DND-41 (cell line): ENCODE data around the gene JCHAIN.
"Not testable (repeated sequence)": the region's sequence is repeated elsewhere in the genome, so short reads cannot be mapped to it uniquely, and the experiment has no call there.

Source experiments
- ATAC-seq: fragments of 200-7000 bp; cut with Tn5 transposase; 3 replicates; pipeline ENCODE4 v1.9.1; 2021; ENCODE audit warnings: low read depth; ENCODE audit not compliant: insufficient read depth
- DNase-seq: peaks from one replicate; pipeline ENCODE4 v3.0.0-alpha.2; 2020
- H2AFZ ChIP-seq: 2 replicates; pipeline ENCODE4 v1.6.0; 2012; ENCODE audit warnings: low read depth, low read length
- H3K27ac ChIP-seq: 2 replicates; pipeline ENCODE4 v1.5.1; 2012; ENCODE audit warnings: low read length, inconsistent platforms
- H3K27me3 ChIP-seq: fragments of 200-600 bp; sonication (generic); 2 replicates; pipeline ENCODE4 v1.6.0; 2012; ENCODE audit warnings: low read length, mild to moderate bottlenecking, inconsistent platforms; ENCODE audit not compliant: insufficient read depth, poor library complexity
- H3K36me3 ChIP-seq: 2 replicates; pipeline ENCODE4 v1.5.1; 2012; ENCODE audit warnings: low read length, inconsistent platforms; ENCODE audit not compliant: insufficient read depth
- H3K4me1 ChIP-seq: 2 replicates; pipeline ENCODE4 v1.5.1; 2012; ENCODE audit warnings: mild to moderate bottlenecking, low read length; ENCODE audit not compliant: insufficient read depth
- H3K4me2 ChIP-seq: 2 replicates; pipeline ENCODE4 v1.6.0; 2012; ENCODE audit warnings: mild to moderate bottlenecking, moderate library complexity, low read length, inconsistent platforms; ENCODE audit not compliant: insufficient read depth
- H3K4me3 ChIP-seq, 2 experiments: fragments of 200-600 bp in 1 of 2; shearing (Covaris generic) in 1 of 2; 2 replicates each; pipeline ENCODE4 v1.5.1; 2012 to 2016; ENCODE audit warnings: inconsistent platforms in 2 of 2, low read length in 2 of 2, mild to moderate bottlenecking in 2 of 2, low read depth in 1 of 2, moderate library complexity in 1 of 2
- H3K79me2 ChIP-seq: 2 replicates; pipeline ENCODE4 v1.6.0; 2012; ENCODE audit warnings: low read length, inconsistent platforms; ENCODE audit not compliant: insufficient read depth
- H3K9ac ChIP-seq: 2 replicates; pipeline ENCODE4 v1.6.0; 2012; ENCODE audit warnings: low read depth, mild to moderate bottlenecking, inconsistent platforms, low read length, moderate library complexity
- H3K9me3 ChIP-seq: 2 replicates; pipeline ENCODE4 v1.5.1; 2012; ENCODE audit warnings: low read length, moderate library complexity, mild to moderate bottlenecking, inconsistent platforms; ENCODE audit not compliant: insufficient read depth, severe bottlenecking
- H4K20me1 ChIP-seq: 2 replicates; pipeline ENCODE4 v1.6.0; 2012; ENCODE audit warnings: low read length; ENCODE audit not compliant: insufficient read depth
- EZH2 ChIP-seq: IDR thresholded peaks from 3 replicates; pipeline ENCODE4 v1.6.1; 2012; ENCODE audit warnings: borderline replicate concordance, low read depth, mild to moderate bottlenecking, moderate library complexity, low read length, inconsistent platforms; ENCODE audit not compliant: severe bottlenecking
- TF ChIP-seq, protein P1 (sequence below): IDR thresholded peaks from 2 replicates; pipeline ENCODE4 v1.5.1; 2012; ENCODE audit warnings: borderline replicate concordance, low read length, moderate library complexity, mild to moderate bottlenecking; ENCODE audit not compliant: poor library complexity, severe bottlenecking; ENCODE audit errors: extremely low read depth

The JCHAIN gene

DNA sequence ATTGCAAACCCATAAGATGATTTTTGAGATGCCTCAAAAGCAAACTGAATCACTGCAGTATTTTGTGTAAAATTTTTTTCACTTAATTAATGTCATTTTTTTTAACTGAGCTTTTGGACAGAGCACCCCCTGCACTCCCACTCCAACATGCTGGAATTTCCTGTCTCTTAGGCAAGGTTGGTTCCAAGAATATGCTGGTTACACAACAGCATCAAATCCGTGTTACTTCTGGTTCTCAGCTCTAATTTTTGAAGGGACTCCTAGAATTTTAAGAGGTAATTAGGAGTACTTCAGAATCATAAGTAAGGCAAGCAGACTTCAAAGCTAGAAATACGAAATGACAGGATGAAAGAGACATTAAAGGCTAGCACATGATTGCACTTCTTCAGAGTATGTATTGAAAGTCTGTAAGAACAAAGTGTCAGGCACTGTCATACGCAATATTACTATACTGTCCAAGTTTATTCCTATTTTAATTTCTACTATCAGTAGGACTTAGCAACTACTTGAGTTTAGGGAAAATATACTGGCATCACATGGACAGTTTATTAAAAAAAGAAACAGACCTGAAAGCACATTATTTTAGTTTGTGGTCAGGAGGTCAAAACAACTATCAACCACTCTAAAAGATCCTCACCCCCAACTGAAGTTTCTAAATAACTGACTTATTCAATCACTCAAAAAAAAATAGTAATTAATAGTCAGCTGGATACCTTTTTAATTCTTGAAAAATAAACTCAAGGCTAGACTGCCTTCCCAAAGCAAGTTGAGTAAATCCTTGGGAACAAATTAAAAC lies 1.6 kb upstream of the JCHAIN start:
- H3K27ac ChIP-seq = peak overlapping the region; percentile 79
- no peak for DNase-seq
- peaks cover 49% of the 10 kb centered on the region for H3K4me1 ChIP-seq
- peak overlapping the region; percentile 41 for H3K4me2 ChIP-seq
- no peaks in the 10 kb centered on the region for H3K9me3 ChIP-seq
- H3K36me3 ChIP-seq = no peaks in the 10 kb centered on the region
- ATAC-seq = peak; percentile 90
- no peaks in the 10 kb centered on the region for H3K27me3 ChIP-seq
- H4K20me1 ChIP-seq = no peaks in the 10 kb centered on the region
- H3K9ac ChIP-seq = peak overlapping the region; percentile 28
- TF ChIP-seq, protein P1, sequence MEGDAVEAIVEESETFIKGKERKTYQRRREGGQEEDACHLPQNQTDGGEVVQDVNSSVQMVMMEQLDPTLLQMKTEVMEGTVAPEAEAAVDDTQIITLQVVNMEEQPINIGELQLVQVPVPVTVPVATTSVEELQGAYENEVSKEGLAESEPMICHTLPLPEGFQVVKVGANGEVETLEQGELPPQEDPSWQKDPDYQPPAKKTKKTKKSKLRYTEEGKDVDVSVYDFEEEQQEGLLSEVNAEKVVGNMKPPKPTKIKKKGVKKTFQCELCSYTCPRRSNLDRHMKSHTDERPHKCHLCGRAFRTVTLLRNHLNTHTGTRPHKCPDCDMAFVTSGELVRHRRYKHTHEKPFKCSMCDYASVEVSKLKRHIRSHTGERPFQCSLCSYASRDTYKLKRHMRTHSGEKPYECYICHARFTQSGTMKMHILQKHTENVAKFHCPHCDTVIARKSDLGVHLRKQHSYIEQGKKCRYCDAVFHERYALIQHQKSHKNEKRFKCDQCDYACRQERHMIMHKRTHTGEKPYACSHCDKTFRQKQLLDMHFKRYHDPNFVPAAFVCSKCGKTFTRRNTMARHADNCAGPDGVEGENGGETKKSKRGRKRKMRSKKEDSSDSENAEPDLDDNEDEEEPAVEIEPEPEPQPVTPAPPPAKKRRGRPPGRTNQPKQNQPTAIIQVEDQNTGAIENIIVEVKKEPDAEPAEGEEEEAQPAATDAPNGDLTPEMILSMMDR = no peak
- TF ChIP-seq EZH2 = no peak
- H3K4me3 ChIP-seq = no peak overlapping the region
- peak overlapping the region; percentile 59 for H2AFZ ChIP-seq
- H3K79me2 ChIP-seq = no peaks in the 10 kb centered on the region

DNA sequence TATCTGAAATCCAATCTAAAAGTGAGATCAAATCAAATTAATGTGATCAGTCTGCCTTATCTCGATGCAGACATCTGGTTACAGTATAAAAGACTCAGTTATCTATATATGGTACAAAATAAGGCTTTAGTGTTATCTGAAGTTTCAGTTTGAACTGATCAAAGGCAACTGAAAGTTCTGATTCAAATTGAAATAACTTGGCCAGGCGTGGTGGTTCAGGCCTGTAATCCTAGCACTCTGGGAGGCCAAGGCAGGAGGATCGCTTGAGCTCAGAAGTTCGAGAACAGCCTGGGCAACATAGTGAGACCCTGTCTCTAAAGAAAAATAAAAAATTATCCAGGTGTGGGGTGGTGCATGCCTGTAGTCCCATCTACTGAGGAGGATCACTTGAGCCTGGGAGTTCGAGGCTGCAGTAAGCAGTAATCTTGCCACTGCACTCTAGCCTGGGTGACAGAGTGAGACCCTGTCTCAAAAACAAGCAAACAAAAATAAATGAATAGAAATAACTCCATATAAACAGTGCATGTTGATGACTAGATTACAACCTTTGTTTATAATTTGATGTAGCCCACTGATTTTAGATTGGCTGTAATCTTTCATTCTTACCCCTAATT lies 4.9 kb downstream of the JCHAIN start:
- H4K20me1 ChIP-seq, H3K27ac ChIP-seq, DNase-seq, H3K27me3 ChIP-seq, H2AFZ ChIP-seq, H3K4me3 ChIP-seq, H3K9me3 ChIP-seq, H3K36me3 ChIP-seq, H3K9ac ChIP-seq, H3K4me2 ChIP-seq, H3K79me2 ChIP-seq: not testable (repeated sequence)
- ATAC-seq = peak; percentile 35; the same call in 2 of the 3 replicates
- H3K4me1 ChIP-seq = peaks cover 21% of the 10 kb centered on the region

DNA sequence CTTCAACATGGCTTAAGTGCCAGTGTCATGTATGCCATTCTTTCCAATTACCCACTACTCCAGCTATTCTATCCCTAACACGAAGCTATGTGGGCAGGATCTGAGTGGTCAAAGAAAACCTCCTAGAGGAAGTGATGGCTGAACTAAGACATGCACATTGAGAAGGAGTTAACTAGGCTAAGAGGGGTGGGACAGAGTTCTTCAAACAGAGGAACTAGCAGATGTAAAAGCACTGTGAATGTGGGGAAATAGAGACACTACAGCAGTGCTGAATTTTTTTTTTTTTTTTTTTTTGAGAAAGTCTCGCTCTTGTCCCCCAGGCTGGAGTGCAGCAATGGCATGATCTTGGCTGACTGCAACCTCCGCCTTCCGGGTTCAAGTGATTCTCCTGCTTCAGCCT lies 6.2 kb downstream of the JCHAIN start:
- Histone ChIP-seq H3K27ac (peak overlapping the region; percentile 51; the same call in 1 of the 2 replicates), H3K79me2 (no peaks in the 10 kb centered on the region), H3K4me1 (peaks cover 14% of the 10 kb centered on the region), H3K4me3 (no peak overlapping the region), H3K36me3 (no peaks in the 10 kb centered on the region), H3K4me2 (no peak overlapping the region), H3K9ac (no peak overlapping the region), H3K9me3 (no peaks in the 10 kb centered on the region), H3K27me3 (no peaks in the 10 kb centered on the region), H2AFZ (peak overlapping the region; percentile 48; the same call in 1 of the 2 replicates), H4K20me1 (no peaks in the 10 kb centered on the region)
- no peak for DNase-seq
- peak; percentile 58; the same call in 1 of the 3 replicates for ATAC-seq
- no peak for TF ChIP-seq EZH2
- TF ChIP-seq, protein P1 = no peak

DNA sequence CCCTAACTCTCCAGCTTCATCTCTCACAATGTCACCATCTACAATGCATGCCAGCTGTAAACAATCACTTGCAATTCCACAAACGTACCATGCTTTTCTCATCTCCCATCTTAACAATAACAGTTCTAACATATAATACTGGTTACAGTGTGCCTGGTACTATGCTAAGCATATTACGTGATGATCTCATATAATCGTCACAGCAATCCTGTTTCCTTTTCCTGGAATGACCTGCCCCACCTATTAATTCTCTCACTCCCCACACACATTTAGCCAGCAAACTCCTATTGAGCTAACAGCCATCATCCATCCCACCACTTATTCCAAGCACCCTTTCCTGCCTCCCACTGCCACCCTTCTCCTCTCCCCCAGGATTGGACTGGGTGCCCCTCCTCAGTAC lies 7.9 kb downstream of the JCHAIN start:
- Histone ChIP-seq H3K27me3 (no peaks in the 10 kb centered on the region), H3K27ac (0 out of 2 replicates have a peak overlapping the region, but pooled peaks have one; percentile 7), H4K20me1 (no peaks in the 10 kb centered on the region), H3K4me3 (no peak overlapping the region), H3K9me3 (no peaks in the 10 kb centered on the region), H3K79me2 (no peaks in the 10 kb centered on the region), H2AFZ (no peak overlapping the region), H3K4me1 (peaks cover 19% of the 10 kb centered on the region), H3K4me2 (no peak overlapping the region), H3K9ac (no peak overlapping the region), H3K36me3 (no peaks in the 10 kb centered on the region)
- DNase-seq = no peak
- no peak for TF ChIP-seq EZH2
- TF ChIP-seq, protein P1 = no peak
- ATAC-seq = no peak
